HG02981 (cell line): ENCODE data around the gene TBX21.

ENCODE experiments used
- ATAC-seq: cut with Tn5 transposase; IDR thresholded peaks from one replicate; pipeline ENCODE4 v1.9.1; 2021; ENCODE audit warnings: mild to moderate bottlenecking, moderate library complexity; ENCODE audit not compliant: unreplicated experiment

Gene TBX21

GRCh38 chr17:47697906-47698711 lies 34.9 kb upstream of the TBX21 start:
- no peak for ATAC-seq

DNA sequence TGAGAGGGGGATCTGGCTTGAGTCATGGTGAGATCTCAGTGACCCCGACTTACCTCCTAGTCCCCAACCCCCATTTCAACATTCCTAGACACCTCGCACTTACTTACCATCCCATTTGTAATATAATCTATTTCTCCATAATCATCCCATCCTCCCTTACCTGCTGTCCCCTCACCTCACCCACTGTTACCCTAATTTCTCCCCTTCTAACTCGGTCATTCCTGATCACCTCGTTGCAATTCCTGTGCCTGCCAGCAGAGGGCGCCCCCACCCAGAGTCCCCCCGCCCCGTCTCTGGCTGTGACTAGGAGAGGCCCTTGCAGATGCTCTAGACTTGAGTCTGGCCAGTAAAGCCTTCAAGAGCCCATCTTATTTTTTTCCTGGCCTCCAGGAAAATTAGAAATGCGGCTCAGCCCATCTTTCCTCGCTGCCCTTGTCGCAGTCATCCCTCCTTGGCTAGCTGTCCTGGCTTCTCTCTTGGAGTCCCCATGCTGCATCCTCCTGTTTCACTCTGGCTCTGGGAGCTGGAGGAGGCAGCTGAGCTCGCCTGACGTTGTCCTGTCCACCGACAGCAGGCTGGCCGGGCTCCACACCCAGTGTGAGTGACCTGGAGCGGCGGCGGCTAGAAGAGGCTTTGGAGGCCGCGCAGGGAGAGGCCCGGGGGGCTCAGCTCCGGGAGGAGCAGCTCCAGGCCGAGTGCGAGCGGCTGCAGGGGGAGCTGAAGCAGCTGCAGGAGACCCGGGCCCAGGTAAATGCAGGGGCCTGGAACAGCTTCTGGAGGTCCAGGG lies 34.1 kb upstream of the TBX21 start:
- no peak for ATAC-seq

- no peak for ATAC-seq
Measured at GRCh38 chr17:47699536-47699840, 33.5 kb upstream of the TBX21 start.

- ATAC-seq, result no peak
Measured at GRCh38 chr17:47700471-47701449, 32.3 kb upstream of the TBX21 start.

DNA sequence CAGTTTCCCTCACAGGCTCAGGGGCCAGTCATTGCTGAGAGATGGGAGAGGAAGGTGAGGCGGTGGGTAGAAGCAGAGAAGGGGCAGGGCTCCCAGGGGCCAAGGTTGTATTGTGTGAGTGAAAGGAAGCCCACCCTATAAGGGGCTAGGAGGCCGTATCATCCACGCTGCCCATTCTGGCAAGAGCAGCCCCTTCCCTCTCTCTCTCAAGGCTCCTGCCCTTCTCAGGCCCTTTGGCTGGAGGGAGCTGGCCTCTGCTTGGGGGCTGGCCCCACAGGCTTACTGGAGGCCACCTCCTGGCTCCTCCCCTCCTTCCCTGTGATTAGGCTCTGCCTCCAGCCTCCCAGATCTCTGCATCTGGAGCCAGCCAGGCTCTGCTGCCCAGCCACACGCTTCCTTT lies 31.4 kb upstream of the TBX21 start:
- no peak for ATAC-seq

DNA sequence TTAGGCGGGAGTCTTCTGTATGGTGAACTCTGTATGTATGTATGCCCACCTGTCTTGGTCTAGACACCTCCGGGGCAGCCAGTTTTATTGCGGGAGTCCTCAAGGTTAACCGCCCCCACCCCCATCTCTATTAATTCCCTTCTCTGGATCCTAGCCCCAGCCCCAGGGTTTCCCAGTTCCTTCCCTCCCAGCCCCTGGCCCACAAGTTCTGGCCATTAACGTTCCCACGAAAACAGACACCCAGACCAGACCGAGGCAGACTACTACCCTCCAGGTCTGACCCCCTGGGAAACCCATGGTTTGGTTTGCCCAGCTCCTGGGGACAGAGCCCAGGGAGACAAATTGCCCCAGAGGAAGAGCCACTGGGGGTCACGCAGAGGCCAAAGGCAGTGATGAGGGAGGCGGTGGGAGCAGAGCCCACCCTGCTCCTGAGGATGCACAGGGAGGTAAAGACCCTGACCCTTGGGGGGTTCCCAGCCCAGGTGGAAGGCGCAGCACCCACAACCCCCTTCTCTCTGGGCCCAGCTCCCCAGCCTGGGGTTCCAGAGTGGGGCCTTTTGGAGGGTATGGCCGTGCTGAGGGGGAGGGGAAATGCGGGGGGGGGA lies 30.5 kb upstream of the TBX21 start:
- ATAC-seq, result no peak

DNA sequence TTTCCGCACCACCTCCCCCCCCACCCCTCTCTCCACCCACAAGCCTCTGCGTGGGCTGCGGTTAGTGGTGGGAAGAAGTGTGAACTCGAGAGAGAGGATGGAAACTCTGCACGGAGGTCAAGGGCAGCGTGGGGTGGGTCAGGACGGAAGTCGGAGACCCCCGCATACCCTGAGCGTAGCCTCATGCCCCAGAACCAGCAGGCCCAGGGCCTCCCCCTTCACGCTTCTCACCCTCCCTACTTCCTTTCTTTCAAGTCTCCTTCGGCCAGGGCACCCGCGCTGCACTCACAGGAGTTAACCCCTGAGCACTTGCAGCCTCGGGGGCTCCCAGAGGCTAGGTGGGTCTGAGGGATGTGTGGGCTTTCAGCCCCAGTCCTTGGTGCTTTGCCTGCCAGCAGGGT lies 29.8 kb upstream of the TBX21 start:
- ATAC-seq, result no peak

DNA sequence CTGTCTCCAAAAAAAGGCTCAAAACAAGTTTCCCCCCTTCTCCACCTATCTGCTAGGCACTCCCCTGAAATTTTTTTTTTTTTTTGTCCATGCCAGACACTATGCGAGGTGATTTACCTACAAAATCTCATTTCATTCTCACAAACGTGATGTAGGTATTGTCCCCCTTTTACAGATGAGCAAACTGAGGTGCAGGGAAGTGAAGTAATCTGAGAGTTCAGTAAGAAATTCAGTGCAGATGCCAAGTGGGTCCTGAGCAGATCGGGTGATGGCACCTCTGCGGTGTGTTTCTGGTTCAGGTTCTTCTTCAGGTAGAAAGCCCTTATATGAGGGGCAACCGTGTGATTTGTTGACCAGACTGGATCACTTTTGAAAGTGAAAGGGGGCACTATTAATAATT lies 29.4 kb upstream of the TBX21 start:
- no peak for ATAC-seq

- ATAC-seq, result no peak
Measured at GRCh38 chr17:47704116-47704515, 28.9 kb upstream of the TBX21 start.

DNA sequence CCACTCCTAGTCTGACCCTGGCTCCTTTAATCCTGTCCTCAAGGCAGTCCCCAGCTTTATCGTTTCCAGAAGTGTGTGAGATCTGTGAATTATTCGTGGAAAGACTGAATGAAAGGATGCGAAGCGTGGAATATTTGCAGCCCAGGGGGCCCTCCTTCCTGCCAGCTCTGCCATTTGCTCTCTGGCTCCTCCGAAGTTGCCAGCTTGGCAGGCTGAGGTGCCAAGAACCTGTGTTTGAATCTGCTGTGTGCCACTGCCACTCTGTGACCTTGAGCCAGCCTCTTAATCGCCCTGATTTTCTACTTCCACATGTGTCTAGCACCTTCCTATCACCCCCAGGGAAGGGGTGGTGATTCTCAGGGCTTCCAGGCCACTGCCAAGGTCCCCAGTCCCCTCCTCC lies 28.3 kb upstream of the TBX21 start:
- no peak for ATAC-seq

GRCh38 chr17:47705536-47706530 lies 27.2 kb upstream of the TBX21 start:
- ATAC-seq, result no peak

DNA sequence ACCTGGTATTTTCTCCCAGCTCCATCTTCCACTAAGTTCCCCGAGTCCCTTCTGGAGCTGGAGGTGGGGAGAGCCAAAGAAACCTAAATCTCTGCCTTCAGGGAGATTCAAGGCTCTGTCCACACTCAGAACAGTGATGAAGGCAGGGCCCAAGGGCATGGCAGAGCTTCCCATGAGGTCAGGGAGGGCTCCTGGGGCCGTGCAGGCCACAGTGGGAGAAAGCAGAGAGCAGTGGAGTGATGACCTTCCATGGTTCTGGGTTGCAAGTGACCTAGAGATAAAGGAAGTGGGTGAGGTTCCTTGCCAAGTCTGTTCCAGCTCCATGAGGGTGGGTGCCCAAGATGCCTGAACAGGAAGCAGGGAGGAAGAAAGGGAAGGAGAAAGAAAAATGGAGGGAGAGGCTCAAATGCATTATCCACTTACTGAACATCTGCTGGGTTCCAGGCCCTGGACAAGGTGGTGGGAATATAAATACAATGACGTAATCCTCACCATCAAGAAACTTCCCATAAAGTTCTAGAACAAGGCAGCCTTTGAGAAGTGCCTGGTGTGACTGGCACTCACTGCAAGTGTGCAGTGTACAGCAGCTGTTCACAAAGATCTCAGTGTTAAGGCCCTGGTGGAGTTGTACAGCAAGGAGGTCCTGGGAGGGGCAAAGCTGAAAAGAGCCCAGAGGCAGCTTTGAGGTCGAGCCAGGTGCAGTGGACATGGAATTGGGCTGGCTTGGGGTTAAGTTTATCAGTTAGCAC lies 25.8 kb upstream of the TBX21 start:
- ATAC-seq, result no peak

DNA sequence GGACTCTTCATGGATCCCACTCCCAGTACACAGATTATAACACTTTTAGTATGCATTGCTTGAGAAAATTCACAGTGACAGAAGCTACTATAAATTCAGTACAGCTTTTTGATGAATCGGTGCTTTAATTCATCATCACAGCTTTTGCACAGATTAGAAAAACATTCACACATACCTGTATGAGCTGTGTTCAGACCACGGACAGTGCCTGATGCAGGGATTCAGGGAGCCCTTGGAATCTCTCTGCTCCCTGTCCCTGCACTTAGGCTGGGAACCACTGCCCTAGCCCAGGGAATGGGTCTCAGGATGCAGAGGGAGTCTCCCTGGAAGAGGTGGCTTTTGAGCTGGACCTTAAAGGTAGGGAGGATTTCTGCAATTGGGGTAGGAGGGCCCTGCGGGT lies 25.2 kb upstream of the TBX21 start:
- ATAC-seq, result no peak

GRCh38 chr17:47708312-47708863 lies 24.6 kb upstream of the TBX21 start:
- ATAC-seq, result no peak

- ATAC-seq, result no peak
Measured at GRCh38 chr17:47708864-47709541, 24.0 kb upstream of the TBX21 start.

GRCh38 chr17:47709594-47709993 lies 23.4 kb upstream of the TBX21 start:
- no peak for ATAC-seq

GRCh38 chr17:47711366-47712099 lies 21.5 kb upstream of the TBX21 start:
- no peak for ATAC-seq
